GM19035 (cell line): Measurements from ENCODE around the gene TREH.
"Not testable (repeated sequence)": the region's sequence is repeated elsewhere in the genome, so short reads cannot be mapped to it uniquely, and the experiment has no call there.

Source experiments
- ATAC-seq: cut with Tn5 transposase; IDR thresholded peaks from one replicate; pipeline ENCODE4 v1.9.1; 2021; ENCODE audit not compliant: unreplicated experiment

TREH gene

DNA sequence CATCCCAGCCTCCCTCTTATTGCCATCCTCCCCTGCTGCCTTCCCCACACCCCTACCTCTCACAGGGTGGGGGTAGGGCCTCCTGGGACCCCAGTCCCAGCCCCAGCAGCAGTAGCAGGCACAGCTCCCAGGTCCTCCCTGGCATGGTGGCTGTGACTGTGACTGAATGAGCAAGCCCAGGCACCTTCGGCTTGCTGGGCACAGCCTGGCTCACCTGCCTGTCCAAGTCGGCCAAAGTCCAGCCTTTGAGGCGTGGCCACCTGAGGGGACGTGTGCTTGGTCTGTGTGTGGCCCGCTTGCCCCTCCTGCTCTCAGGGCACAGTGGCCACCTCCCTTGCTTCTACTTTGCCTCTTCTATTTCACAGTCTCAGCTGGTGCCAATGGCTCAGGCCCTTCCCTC, at the start of gene TREH:
TSS of gene TREH (minus strand) at position 168 of the 400 bp plus-strand sequence. CDS start at position 145, 23 bp downstream.
- no peak for ATAC-seq

- not testable (repeated sequence) for ATAC-seq
Observed at GRCh38 chr11:118728112-118728511, 48.7 kb upstream of the TREH start.

DNA sequence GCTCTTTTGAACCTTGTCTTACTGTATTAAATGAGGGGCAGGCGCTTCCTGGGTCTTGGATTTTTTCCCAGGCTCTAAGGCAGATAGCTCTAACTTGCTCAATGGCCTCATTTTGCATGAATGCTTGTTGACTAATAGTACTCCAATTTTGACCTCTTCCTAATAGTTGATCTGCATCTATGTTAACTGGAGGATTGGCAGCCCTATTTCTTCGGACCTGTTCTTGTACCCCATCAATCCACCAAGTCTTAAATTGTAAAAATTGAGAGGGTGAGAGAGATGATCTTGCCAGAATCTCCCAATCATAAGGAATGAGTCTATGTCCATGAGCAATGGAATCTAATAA, 48.2 kb upstream of the TREH start:
- not testable (repeated sequence) for ATAC-seq

GRCh38 chr11:118727001-118727720, 47.7 kb upstream of the TREH start:
- not testable (repeated sequence) for ATAC-seq

DNA sequence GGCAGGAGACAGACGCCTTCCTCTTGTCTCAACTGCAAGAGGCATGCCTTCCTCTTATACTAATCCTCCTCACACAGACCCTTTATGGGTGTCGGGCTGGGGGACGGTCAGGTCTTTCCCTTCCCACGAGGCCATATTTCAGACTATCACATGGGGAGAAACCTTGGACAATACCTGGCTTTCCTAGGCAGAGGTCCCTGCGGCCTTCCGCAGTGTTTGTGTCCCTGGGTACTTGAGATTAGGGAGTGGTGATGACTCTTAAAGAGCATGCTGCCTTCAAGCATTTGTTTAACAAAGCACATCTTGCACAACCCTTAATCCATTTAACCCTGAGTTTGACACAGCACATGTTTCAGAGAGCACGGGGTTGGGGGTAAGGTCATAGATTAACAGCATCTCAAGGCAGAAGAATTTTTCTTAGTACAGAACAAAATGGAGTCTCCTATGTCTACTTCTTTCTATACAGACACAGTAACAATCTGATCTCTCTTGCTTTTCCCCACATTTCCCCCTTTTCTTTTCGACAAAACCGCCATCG, 42.1 kb upstream of the TREH start:
- not testable (repeated sequence) for ATAC-seq

DNA sequence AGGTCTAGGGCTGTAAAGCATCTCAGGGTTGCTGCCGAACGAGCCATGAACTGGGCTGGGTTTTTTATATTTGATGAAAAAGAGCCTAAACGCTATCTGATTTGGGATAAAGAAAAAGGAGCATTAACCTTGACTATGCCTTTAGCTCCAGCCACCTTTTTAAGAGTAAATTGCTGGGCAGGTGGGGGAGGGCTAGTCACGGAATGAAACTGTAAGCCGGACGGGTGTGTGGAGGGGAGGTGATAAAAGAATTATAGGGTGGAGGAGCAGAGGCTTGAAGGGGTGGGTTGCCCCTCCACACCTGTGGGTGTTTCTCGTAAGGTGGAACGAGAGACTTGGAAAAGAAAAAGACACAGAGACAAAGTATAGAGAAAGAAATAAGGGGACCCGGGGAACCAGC, 41.3 kb upstream of the TREH start:
- ATAC-seq = not testable (repeated sequence)

GRCh38 chr11:118720078-118720477, 40.6 kb upstream of the TREH start:
- ATAC-seq = not testable (repeated sequence)

DNA sequence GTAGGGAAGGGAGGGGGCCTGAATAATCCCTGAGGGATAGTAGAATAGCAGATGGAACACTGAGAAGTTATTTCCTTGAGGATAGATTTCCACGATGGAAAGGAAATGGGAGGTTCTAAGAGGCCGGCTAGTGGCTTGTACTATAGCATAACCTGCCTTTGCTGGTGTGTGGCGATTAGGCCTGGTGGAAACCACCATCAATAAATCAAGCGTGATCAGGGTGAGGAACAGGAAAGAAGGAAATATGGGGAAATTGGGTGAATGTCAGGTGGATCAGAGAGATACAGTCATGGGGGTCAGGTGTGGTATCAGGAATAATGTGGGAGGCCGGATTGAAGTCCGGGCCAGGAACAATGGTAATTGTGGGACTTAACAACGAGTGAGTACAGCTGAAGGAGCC, 39.1 kb upstream of the TREH start:
- ATAC-seq = not testable (repeated sequence)

DNA sequence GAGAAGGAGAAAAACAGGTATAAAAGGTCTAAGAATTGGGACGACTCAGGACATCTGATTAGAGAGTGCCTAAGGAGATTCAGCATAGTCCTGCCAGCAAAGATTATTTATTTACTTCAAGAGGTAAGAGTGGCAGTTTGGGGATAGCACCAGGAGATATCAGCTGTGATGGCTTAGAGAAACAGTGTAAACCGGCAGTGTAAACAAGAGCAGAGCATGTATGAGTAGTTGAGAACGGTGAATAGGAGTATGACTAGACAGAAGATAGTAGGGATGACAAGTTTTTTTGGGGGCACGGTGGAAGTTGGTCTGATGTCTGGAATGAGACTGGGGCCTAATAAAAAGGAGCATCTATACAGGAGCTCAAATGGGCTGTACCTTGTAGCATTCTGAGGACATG, 38.3 kb upstream of the TREH start:
- ATAC-seq = not testable (repeated sequence)

- ATAC-seq = not testable (repeated sequence)
Observed at GRCh38 chr11:118717221-118717620, 37.8 kb upstream of the TREH start.

- no peak for ATAC-seq
Observed at GRCh38 chr11:118715837-118716260, 36.4 kb upstream of the TREH start.

DNA sequence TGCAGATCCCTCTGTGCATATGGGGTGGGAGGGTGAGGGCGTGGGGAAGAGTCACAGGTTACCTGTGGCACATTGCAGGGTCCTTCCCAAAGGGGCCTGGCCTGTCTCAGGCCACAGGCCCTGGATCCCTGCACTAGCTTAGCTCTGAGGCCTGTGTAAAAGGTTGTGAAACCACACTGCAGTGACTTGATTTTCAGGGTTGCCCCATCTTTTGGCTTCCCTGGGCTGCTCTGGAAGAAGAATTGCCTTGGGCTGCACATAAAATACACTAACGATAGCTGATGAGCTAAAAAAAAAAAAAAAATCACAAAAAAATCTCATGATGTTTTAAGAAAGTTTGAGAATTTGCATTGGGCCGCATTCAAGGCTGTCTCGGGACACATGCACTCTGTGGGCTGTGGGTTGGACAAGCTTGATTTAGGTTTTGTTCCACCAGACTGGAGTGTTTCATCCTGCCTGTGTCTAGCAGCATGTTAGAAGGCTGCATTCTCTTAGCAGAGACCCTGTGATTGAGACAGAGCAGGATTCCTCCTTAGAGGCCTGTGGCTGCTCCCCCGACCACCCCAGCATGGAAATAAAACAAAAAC, 35.9 kb upstream of the TREH start:
- ATAC-seq = no peak

DNA sequence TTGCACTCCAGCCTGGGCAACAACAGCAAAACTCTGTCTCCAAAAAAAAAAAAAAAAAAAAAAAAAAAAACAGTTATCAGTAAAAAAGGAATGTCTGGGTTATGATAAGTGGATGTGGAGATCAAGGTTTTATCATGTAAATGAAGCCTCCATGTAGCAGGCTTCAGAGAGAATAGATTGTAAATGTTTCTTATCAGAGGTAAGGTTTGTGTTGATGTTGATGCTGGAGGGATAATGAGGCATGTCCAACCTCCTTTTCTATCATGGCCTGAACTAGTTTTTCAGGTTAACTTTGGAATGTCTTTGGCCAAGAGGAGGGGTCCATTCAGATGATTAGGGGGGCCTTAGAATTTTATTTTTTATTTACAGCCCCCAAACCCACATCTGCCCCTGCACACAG, 35.4 kb upstream of the TREH start:
- no peak for ATAC-seq

- ATAC-seq = not testable (repeated sequence)
Observed at GRCh38 chr11:118714416-118714815, 35.0 kb upstream of the TREH start.

GRCh38 chr11:118708296-118708695, 28.8 kb upstream of the TREH start:
- no peak for ATAC-seq

DNA sequence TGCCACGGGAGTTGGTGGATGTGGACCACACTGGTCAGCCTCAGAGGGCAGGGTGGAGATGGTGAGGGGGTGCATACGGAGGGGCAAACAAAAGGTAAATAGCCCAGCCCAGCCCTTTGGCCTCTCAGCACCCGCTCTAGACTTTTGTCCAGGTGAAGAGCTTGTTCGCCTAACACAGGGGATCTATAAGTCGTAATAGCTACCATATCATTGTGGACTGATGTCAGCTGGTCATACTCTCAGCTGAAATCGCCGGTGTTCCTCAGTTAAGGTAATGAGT, 27.0 kb upstream of the TREH start:
- no peak for ATAC-seq

DNA sequence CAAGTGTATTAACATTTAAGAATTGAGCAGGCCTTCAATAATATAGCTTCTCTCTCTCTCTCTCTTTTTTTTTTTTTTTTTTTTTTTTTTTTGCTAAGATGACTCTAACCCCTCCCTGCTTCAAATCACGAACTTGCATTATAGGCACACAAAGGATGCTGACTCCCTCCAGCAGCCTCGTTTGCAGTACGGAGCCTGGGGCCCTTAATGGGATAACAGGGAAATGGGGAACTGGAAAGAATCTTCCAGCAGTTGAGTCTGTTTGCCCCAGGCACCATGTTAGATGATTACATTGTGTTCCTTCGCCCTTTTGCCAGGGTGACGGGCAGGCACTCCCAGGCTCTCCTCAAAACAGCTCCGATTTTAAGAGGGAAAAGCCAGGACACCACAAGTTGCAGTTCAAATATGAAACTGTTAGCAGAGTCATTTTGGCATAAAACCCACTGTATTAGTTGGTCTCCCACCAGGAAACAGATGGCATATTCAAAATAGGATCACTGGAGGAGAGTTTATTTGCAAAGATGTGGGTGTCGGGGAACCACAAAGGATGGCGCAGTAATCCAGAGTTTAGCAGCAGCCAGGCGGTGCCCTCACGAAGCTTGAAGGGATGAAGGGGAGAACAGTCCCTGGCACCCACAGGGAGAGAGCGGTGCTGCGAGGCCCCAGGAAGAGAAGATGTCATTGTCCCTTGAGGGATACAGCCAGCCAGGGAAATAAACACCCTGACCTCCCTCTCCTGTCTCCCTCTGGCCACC, 26.5 kb upstream of the TREH start:
- no peak for ATAC-seq

DNA sequence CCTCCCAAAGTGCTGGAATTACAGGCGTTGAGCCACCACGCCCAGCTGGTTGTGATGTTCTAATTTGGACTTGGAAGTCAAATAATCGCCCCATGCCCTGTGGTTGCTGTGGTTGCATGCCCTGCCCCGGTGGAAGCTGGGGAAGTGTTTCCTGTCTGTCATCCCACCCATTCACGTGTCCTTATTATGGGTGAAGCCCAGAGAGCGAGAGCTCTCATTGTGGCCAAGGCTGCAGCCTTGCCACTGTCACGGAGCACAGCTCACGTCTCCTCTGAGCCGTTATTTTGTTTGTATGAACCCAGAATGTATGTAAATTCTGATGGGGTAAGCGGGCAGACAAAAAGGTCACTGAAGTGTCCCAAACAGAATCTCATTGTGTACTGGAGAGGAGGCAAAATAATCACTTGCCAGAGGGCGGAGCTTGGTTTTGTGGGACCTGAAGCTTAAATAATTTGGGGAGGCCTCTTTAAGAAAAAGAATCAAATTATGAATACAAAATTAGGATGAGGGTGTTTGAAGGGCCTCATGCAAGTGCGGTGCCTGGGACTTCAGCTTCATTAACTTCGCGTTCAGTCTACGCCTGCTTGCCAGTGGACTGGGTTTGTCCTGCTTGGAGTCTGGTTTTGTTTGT, 25.8 kb upstream of the TREH start:
- ATAC-seq = no peak

- no peak for ATAC-seq
Observed at GRCh38 chr11:118703563-118704106, 24.2 kb upstream of the TREH start.

- ATAC-seq = no peak
Observed at GRCh38 chr11:118699506-118700220, 20.2 kb upstream of the TREH start.

DNA sequence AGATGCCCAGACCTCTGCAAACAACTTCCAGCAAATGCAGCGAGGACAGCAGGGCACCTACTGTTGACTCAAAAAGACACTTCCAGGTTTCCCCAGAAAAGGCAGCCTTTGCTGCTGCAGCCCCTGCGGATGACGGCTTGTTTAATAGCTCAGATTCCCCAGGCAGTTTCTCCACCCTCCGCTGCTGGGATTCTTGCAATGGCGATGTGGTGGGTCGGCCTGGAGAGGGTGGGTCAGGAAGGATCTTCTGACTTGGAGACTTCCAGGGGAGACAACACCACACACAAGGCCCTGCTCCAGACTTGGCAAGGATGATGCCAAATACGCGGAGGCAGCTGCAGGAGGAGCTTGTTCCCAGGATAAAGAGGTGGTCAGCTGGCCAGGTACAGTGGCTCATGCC, 17.9 kb upstream of the TREH start:
- ATAC-seq = no peak
